ENCODE data around the gene NUP210L. TPM values are rescaled to one million over a fixed set of nuclear protein-coding genes. Genes with fewer than 3 reads are reported as not detected.

NUP210L gene
- total and polyA plus RNA-seq, 2 of the 13 experiments (the other 11 are each of a cell fraction or from before 2014, with no cell fraction given), result not detected

DNA sequence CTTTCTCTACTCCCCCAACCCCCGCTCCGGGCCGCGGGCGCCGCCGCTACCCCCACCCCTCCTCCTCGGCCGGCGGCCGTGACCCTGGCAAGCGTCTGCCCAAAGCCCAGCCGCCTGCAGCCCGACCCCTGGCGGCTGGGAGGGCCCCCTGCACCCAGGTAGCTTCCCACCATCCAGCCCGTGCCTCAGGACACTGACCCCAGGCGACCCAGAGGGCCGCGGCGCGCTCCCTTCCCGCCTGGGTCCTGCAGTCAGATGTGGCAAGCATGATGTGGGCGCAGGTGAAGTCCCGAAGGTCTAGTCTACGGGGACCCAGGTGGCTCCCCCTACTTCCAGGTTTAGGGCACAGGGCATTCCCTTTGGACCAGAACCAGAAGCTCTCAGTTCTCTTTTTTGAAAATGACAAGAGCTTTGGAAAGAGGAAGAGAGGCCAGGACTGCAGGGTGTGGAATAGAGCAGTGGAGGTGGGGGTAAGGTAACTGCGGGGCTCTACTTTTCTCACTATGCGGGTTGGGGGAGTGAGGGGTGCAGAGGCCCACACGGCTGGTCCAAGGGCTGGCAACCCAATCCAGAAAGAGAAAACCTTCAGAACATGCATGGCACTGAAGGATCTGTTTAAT, 208.1 kb downstream of the NUP210L start, which contains the start of gene DENND4B (continued):
- 0 out of 2 replicates have a peak, but pooled peaks have one; percentile 24 for TF ChIP-seq REL (CRISPR knock-in tag; conservative IDR thresholded peaks at IDR 0.05)
- no peak for TF ChIP-seq ZBTB46 (CRISPR knock-in tag; IDR thresholded peaks at IDR 0.05; ENCODE audit: borderline replicate concordance)
- TF ChIP-seq ZFP91 (CRISPR knock-in tag; IDR thresholded peaks at IDR 0.05; ENCODE audit: borderline replicate concordance), result peak; percentile 65; the same call in 1 of the 2 replicates
- TF ChIP-seq ZNF354B (CRISPR knock-in tag; IDR thresholded peaks at IDR 0.05), result no peak
- TF ChIP-seq, protein P1, sequence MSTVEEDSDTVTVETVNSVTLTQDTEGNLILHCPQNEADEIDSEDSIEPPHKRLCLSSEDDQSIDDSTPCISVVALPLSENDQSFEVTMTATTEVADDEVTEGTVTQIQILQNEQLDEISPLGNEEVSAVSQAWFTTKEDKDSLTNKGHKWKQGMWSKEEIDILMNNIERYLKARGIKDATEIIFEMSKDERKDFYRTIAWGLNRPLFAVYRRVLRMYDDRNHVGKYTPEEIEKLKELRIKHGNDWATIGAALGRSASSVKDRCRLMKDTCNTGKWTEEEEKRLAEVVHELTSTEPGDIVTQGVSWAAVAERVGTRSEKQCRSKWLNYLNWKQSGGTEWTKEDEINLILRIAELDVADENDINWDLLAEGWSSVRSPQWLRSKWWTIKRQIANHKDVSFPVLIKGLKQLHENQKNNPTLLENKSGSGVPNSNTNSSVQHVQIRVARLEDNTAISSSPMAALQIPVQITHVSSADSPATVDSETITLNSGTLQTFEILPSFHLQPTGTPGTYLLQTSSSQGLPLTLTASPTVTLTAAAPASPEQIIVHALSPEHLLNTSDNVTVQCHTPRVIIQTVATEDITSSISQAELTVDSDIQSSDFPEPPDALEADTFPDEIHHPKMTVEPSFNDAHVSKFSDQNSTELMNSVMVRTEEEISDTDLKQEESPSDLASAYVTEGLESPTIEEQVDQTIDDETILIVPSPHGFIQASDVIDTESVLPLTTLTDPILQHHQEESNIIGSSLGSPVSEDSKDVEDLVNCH (CRISPR knock-in tag; IDR thresholded peaks at IDR 0.05), result no peak
- TF ChIP-seq ZNF546 (CRISPR knock-in tag; conservative IDR thresholded peaks at IDR 0.05), result 0 out of 2 replicates have a peak, but pooled peaks have one; percentile 10
- TF ChIP-seq THYN1 (CRISPR knock-in tag; IDR thresholded peaks at IDR 0.05; ENCODE audit: borderline replicate concordance, low read depth), result no peak
- peak; percentile 53; the same call in 1 of the 2 replicates for TF ChIP-seq ELF1 (CRISPR knock-in tag; IDR thresholded peaks at IDR 0.05)
- TF ChIP-seq ZNF124 (CRISPR knock-in tag; IDR thresholded peaks at IDR 0.05), result peak; percentile 63; the same call in 1 of the 2 replicates
- peak; percentile 41; the same call in 1 of the 2 replicates for TF ChIP-seq BORCS8-MEF2B (CRISPR knock-in tag; IDR thresholded peaks at IDR 0.05)
- TF ChIP-seq, protein P2, sequence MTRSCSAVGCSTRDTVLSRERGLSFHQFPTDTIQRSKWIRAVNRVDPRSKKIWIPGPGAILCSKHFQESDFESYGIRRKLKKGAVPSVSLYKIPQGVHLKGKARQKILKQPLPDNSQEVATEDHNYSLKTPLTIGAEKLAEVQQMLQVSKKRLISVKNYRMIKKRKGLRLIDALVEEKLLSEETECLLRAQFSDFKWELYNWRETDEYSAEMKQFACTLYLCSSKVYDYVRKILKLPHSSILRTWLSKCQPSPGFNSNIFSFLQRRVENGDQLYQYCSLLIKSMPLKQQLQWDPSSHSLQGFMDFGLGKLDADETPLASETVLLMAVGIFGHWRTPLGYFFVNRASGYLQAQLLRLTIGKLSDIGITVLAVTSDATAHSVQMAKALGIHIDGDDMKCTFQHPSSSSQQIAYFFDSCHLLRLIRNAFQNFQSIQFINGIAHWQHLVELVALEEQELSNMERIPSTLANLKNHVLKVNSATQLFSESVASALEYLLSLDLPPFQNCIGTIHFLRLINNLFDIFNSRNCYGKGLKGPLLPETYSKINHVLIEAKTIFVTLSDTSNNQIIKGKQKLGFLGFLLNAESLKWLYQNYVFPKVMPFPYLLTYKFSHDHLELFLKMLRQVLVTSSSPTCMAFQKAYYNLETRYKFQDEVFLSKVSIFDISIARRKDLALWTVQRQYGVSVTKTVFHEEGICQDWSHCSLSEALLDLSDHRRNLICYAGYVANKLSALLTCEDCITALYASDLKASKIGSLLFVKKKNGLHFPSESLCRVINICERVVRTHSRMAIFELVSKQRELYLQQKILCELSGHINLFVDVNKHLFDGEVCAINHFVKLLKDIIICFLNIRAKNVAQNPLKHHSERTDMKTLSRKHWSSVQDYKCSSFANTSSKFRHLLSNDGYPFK (CRISPR knock-in tag; IDR thresholded peaks at IDR 0.05; ENCODE audit: borderline replicate concordance), result 0 out of 2 replicates have a peak, but pooled peaks have one; percentile 21
- TF ChIP-seq ZNF432 (CRISPR knock-in tag; IDR thresholded peaks at IDR 0.05; ENCODE audit: borderline replicate concordance), result no peak
- TF ChIP-seq ZNF207 (IDR thresholded peaks at IDR 0.05; ENCODE audit: borderline replicate concordance), result no peak
- TF ChIP-seq, protein P3, sequence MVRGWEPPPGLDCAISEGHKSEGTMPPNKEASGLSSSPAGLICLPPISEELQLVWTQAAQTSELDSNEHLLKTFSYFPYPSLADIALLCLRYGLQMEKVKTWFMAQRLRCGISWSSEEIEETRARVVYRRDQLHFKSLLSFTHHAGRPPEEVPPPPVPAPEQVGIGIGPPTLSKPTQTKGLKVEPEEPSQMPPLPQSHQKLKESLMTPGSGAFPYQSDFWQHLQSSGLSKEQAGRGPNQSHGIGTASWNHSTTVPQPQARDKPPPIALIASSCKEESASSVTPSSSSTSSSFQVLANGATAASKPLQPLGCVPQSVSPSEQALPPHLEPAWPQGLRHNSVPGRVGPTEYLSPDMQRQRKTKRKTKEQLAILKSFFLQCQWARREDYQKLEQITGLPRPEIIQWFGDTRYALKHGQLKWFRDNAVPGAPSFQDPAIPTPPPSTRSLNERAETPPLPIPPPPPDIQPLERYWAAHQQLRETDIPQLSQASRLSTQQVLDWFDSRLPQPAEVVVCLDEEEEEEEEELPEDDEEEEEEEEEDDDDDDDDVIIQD (CRISPR knock-in tag; IDR thresholded peaks at IDR 0.05; ENCODE audit: low read depth), result no peak
- TF ChIP-seq U2AF1 (optimal IDR thresholded peaks at IDR 0.05; ENCODE audit: low read depth, low read length), result no peak
- no peak for TF ChIP-seq NCOR1 (IDR thresholded peaks at IDR 0.05; ENCODE audit: borderline replicate concordance, low read length)
- TF ChIP-seq ZNF720 (CRISPR knock-in tag; IDR thresholded peaks at IDR 0.05), result no peak
- no peak for TF ChIP-seq ZNF850 (CRISPR knock-in tag; conservative IDR thresholded peaks at IDR 0.05)

Data from HepG2 (cell line).